Tibial nerve (tissue), 3 donors: Measurements from ENCODE around the gene FAM83F.

Experiments
- POLR2A ChIP-seq, 2 donors: fragments of 450-650 bp; IDR thresholded peaks; one replicate each; pipeline ENCODE4 v1.6.1; 2017; ENCODE audit warnings: antibody characterized with exemption in 2 of 2, mild to moderate bottlenecking in 2 of 2, moderate library complexity in 2 of 2
- TF ChIP-seq, protein P1 (sequence below), 5 experiments: fragments of 200-600 bp in 3 of 5; fragments of 450-650 bp in 2 of 5; sonication (generic) in 3 of 5; IDR thresholded peaks; one replicate each; pipeline ENCODE4 v1.5.1; 2016 to 2019; ENCODE audit warnings: antibody characterized with exemption in 5 of 5, mild to moderate bottlenecking in 3 of 5, moderate library complexity in 2 of 5

DNA sequence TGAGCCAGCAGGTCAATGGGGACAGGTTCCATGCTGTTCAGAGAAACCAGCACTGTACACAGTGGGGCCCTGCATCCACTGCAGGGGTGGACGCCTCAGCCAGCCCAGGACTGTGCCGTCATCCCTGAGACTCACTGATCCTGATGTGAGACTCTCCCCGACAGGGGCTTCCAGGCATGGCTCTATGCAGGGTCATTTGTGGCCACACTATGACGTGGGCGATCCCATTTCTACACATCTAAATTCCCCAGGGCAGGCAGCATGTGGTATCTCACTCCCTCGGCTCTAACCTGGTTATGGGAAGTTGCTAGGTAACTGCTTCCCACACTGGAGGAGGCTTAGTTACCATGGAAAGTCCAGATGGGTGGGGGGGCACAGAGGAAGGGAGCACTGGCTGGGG, 14.2 kb upstream of the FAM83F start:
- TF ChIP-seq POLR2A (IDR thresholded peaks at IDR 0.05), result no peak
- TF ChIP-seq, protein P1, sequence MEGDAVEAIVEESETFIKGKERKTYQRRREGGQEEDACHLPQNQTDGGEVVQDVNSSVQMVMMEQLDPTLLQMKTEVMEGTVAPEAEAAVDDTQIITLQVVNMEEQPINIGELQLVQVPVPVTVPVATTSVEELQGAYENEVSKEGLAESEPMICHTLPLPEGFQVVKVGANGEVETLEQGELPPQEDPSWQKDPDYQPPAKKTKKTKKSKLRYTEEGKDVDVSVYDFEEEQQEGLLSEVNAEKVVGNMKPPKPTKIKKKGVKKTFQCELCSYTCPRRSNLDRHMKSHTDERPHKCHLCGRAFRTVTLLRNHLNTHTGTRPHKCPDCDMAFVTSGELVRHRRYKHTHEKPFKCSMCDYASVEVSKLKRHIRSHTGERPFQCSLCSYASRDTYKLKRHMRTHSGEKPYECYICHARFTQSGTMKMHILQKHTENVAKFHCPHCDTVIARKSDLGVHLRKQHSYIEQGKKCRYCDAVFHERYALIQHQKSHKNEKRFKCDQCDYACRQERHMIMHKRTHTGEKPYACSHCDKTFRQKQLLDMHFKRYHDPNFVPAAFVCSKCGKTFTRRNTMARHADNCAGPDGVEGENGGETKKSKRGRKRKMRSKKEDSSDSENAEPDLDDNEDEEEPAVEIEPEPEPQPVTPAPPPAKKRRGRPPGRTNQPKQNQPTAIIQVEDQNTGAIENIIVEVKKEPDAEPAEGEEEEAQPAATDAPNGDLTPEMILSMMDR (IDR thresholded peaks at IDR 0.05), result no peak
